Stimulated activated CD4-positive, alpha-beta T cell treated with anti-CD3 and anti-CD28 coated beads, Interleukin-4, amount 100 ng/mL, for 4 hours (primary cell): ENCODE data around the gene TET3.

Source experiments
- DNase-seq, 2 experiments: peaks; one replicate each; pipeline ENCODE4 v3.0.0-alpha.2; 2020

The TET3 gene

GRCh38 chr2:73965053-73965452, 19.7 kb upstream of the TET3 start:
- no peak for DNase-seq

- DNase-seq, result no peak
These were observed 16.3 kb upstream of the TET3 start for GRCh38 chr2:73968357-73968937.

DNA sequence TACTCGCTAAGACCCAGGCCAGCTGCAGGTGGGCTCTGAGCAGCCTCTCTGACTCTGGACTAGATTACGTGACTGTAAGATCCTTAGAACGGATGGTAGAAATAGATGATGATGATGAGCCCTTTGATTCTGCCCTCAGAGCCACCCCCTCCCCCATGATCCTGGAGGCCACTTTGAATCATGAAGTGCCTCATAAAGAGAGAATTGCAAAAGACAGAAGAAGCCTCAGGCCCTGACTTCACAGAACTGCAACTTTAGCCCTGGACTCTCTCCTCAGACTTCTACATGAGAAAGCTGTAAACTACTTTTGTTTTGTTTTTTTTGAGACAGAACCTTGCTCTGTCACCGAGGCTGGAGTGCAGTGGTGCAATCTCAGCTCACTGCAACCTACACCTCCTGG, 15.4 kb upstream of the TET3 start:
- DNase-seq, result no peak

- no peak for DNase-seq
These were observed 14.4 kb upstream of the TET3 start for GRCh38 chr2:73970141-73970803.

DNA sequence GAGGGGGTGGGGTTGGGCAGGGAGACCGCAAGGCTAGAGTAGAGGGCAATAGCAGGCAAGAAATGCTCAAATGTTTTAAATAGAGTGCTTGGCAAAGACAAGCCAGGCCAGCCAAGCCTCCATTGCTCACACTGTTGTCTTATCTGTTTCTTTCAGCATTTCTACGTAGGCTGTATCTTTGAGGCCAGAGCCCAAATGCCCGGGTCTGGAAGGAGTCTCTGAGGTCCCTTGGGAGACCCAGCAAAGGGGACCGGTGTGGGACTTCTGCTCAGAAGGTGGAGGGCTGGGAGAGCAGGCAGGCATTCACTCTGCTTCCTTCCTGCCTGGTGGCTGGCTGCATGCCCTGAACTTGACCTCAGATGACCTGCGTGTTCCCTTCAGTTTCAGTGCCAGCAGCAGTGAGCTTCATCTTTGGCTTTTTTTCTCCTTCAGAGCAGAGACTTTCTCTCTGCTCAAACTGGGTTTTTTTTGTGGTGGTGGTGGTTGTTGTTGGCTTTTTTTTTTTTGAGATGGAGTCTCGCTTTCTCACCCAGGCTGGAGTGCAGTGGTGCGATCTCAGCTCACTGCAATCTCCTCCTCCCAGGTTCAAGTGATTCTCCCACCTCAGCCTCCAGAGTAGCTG, 13.7 kb upstream of the TET3 start:
- DNase-seq, result peak in 1 of 2 experiments; percentile 38

GRCh38 chr2:73971722-73972121, 13.0 kb upstream of the TET3 start:
- DNase-seq, result no peak

GRCh38 chr2:73972846-73973245, 11.9 kb upstream of the TET3 start:
- no peak for DNase-seq

- no peak for DNase-seq
These were observed 9.0 kb upstream of the TET3 start for GRCh38 chr2:73975731-73976130.

- no peak for DNase-seq
These were observed 7.9 kb upstream of the TET3 start for GRCh38 chr2:73976803-73977202.

DNA sequence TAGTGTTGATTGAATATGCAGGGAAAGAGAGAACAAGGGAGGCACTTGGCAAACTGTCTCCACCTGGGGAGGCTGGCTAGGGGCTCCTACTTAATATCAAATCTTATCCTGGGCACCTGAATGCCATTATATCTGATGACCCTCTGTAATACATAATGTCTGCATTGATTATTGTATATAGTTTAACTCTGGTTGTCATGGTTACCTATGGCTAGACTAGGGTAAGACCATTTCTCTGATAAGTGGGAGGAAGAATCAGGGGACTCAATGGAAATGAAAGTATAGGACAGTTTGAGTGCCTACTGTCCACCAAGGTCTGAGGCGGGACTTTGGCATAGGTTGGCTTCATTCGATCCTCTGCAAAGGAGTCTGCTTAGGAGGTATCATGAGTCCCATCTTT, 7.2 kb upstream of the TET3 start:
- no peak for DNase-seq

DNA sequence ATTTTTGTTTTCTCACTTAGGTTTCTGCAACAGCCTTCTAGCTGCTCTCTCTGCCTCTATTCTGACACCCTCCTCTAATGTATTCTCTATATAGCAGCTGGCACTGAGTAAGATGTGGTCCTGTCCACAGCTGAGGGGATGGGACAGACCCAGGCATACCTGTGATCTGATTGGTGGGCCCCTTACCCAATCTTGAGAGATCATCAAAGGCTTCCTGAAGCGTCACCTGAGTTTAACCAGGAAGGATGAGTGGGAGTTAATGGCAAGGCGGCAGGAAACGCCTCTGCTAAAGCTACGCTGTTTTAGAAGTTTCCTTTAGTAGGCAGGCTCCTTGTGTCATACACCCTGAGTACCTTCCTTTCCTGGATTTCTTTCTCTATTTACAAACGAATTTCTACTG, 5.7 kb upstream of the TET3 start:
- peak; percentile 47 to 90 for DNase-seq

- DNase-seq, result no peak
These were observed 5.0 kb upstream of the TET3 start for GRCh38 chr2:73979686-73980085.

DNA sequence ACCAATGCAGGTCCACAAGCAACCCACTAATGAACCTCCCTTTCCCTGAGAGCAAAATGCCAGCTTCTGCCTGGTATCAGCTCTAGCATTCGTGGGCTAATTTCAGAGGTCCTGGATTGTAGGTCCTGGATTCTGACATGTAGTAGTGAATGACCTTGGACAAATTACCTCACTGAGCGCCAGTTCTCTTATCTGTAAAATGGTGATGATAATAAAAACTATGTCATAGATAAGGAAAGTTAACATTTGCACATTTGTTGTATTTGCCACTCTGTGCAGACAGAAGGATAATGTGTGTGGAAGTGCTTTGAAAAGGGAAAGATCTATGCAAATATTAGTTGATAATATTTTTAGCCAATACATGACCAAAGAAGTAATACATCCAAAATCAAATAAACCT, 4.1 kb upstream of the TET3 start:
- DNase-seq, result no peak

- peak; percentile 26 to 30 for DNase-seq
These were observed 3.4 kb upstream of the TET3 start for GRCh38 chr2:73981081-73982001.

GRCh38 chr2:73982140-73982617, 2.5 kb upstream of the TET3 start:
- no peak for DNase-seq

DNA sequence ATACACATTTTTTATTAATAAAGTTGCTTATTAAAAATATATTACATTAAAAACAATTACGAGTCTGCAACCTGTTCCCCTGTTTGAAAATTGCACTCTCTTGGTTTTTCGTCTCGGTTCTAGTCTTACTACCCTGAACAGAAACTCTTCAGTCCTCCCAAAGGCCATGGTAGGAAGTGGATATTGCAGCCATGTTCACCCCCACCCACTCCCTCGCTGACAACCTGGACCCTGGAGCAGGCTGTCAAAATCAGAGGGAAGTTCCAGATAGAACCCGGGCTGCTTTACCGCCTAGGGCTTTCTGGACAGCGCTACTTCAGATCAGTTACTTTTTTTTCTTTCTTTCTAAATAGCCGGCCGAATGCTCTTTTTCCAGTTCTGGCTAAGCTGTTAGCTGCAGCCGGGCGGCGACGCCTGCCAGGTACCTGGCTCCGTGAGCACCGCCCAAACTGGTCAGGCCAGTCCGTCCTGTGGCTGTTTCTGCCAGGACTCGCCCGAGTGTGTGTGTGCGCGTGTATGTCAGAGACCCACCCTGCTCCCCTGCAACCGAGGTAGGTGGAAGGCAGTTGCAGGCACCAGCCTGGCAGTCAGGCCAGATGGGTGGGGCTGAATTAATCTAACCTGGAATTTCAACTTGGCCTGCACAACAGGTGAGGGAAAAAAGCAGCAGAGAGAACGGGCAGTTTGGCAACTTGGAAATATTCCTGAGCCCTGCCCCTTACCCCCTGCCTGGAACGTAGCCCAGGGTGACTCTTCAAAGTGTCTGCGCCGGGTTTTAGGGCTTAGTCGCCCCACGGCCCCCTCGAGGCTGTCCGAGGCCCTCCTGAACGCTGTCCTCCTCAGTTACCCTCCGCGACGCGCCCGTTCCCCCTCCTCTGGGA, 1.1 kb upstream of the TET3 start:
- DNase-seq, result no peak

DNA sequence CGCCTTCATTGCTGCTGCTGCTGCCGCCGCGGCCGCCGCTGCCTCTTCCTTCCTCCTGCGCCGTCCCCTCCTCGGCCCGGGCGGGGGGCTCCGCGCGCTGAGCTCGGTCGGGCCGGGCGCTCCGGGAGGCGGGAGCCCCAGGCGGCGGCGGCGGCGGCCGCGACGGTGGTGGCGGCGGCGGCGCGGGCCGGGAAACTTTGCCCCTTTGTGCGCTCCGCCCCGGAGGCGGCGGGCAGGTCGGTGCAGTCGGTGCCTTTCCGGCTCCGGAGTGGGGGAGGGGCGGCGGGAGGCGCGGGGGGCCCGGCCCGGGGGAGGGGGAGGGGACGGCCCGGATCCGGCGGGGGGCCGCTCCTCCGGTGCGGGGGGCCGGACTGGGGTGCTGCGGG, 205 bp downstream of the TET3 start:
- DNase-seq, result peak; percentile 59 to 73

GRCh38 chr2:73985308-73986084, 786 bp downstream of the TET3 start:
- DNase-seq, result peak; percentile 71 to 83

DNA sequence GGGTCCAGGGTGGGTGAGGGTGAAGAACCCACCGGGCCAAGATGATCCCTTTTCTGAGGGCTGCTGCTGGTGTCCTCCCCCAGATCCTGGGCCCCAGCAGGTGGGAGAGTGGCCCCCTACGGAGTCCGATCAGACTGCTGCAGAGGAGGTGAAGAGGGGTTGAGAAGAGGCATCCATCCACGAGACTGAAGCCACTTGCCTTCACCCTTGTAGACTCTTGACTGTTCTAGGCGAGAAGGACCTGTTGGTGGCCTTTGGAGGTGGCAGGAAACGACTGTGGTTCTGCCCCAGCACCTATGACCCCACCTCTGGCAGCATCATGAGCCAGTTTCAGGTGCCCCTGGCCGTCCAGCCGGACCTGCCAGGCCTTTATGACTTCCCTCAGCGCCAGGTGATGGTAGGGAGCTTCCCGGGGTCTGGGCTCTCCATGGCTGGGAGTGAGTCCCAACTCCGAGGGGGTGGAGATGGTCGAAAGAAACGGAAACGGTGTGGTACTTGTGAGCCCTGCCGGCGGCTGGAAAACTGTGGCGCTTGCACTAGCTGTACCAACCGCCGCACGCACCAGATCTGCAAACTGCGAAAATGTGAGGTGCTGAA, 1.5 kb downstream of the TET3 start:
- peak in 1 of 2 experiments; percentile 37 for DNase-seq

- no peak for DNase-seq
These were observed 2.6 kb downstream of the TET3 start for GRCh38 chr2:73987109-73987947.
